Gastroesophageal sphincter (tissue), 3 donors: ENCODE results near the gene NPFFR1.

Experiments used
- CTCF ChIP-seq, 4 experiments: fragments of 200-600 bp in 2 of 4; fragments of 450-650 bp in 2 of 4; sonication (generic) in 1 of 4; IDR thresholded peaks; one replicate each; pipeline ENCODE4 v1.5.1; 2017 to 2019; ENCODE audit warnings: antibody characterized with exemption in 4 of 4, mild to moderate bottlenecking in 2 of 4, moderate library complexity in 2 of 4
- EP300 ChIP-seq: sonication (generic); formaldehyde crosslinking; IDR thresholded peaks from one replicate; pipeline ENCODE4 v1.6.1; 2017; ENCODE audit warnings: antibody characterized with exemption, mild to moderate bottlenecking
- POLR2A ChIP-seq, 2 donors: fragments of 450-650 bp; IDR thresholded peaks; one replicate each; pipeline ENCODE4 v1.6.1; 2017; ENCODE audit warnings: antibody characterized with exemption in 2 of 2, mild to moderate bottlenecking in 2 of 2, moderate library complexity in 1 of 2
- POLR2AphosphoS5 ChIP-seq: sonication (generic); formaldehyde crosslinking; IDR thresholded peaks from one replicate; pipeline ENCODE4 v1.6.1; 2017; ENCODE audit warnings: antibody characterized with exemption

- TF ChIP-seq CTCF (IDR thresholded peaks at IDR 0.05) (peak in 1 of 4 experiments; percentile 41), POLR2A (IDR thresholded peaks at IDR 0.05) (no peak), POLR2AphosphoS5 (peak; percentile 51), EP300 (no peak)
Observed at GRCh38 chr10:70331486-70332268, 47.9 kb upstream of the NPFFR1 start.
